Osteocyte (in vitro differentiated cells): ENCODE results near the gene ZDBF2. TPM values are rescaled to one million over a fixed set of nuclear protein-coding genes. Genes with fewer than 3 reads are reported as not detected.
A peak's percentile ranks its signal among the peaks of the same experiment; 100 is the strongest.

Source experiments
- DNase-seq: peaks from one replicate; pipeline ENCODE4 v3.0.0; 2021; ENCODE audit warnings: mixed read lengths; ENCODE audit not compliant: unreplicated experiment; ENCODE audit errors: extremely low spot score
- H3K27ac Mint-ChIP-seq: one replicate; pipeline ENCODE4 v1.8.0; 2021; ENCODE audit warnings: mild to moderate bottlenecking, mixed read lengths; ENCODE audit not compliant: unreplicated experiment
- H3K27me3 Mint-ChIP-seq: one replicate; pipeline ENCODE4 v1.8.0; 2021; ENCODE audit warnings: mixed read lengths; ENCODE audit not compliant: unreplicated experiment
- H3K36me3 Mint-ChIP-seq: one replicate; pipeline ENCODE4 v1.8.0; 2021; ENCODE audit warnings: mixed read lengths; ENCODE audit not compliant: unreplicated experiment
- H3K4me1 Mint-ChIP-seq: one replicate; pipeline ENCODE4 v1.8.0; 2021; ENCODE audit warnings: mixed read lengths; ENCODE audit not compliant: unreplicated experiment
- H3K4me3 Mint-ChIP-seq: one replicate; pipeline ENCODE4 v1.8.0; 2021; ENCODE audit warnings: mild to moderate bottlenecking, moderate library complexity, mixed read lengths; ENCODE audit not compliant: unreplicated experiment
- H3K9me3 Mint-ChIP-seq: one replicate; pipeline ENCODE4 v1.8.0; 2021; ENCODE audit warnings: mixed read lengths; ENCODE audit not compliant: unreplicated experiment
- total RNA-seq: library from RNA; stranded (reverse); gene quantifications from 2 replicates; pipeline ENCODE4 v1.2.1, GENCODE V29; 2021
- TF ChIP-seq, protein P1 (sequence below): fragments of 200-600 bp; sonication (generic); IDR thresholded peaks from 2 replicates; pipeline ENCODE4 v1.5.0; 2021; ENCODE audit warnings: antibody characterized with exemption, mild to moderate bottlenecking, moderate library complexity

ZDBF2 gene
- total RNA-seq, 1 donor from 2014 or later = 28.8 TPM

DNA sequence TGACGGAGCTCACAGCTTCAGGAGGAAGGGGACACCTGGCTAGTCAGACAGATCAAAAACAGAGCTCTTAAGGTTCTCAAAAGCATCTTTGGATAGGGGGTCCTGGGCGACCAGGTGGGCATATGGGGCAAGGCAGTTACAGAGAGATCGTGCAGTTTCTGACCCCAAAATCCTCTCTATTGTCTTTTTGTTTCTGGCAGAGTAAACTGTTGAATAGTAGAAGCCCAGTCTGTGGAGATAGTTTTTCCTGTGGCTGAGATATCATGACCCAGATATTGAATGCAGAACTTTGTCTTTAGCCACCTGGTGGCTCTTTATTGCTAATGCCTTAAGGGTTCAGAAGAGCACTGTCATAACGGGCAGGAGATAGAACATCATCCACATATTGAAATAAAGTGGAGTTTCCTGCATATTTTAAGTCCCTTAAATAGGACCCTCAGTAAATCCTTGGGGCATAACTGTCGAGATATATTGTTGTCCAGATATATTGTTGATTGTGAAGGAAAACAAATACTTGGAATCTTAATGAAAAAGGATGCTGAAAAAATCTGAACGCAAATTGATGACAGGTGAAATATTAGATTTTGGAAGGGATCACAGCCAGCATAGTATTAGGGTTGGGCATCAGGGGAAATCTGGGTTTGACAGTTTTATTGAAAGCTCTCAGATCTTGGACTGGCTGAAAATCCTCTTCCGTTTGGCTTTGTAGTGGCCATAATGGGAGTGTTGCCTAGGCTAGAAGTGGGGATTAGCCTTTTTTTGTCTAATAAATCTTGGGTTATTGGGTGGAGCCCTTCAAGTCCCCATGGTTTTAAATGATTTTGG lies 14.1 kb upstream of the ZDBF2 start:
- TF ChIP-seq, protein P1, sequence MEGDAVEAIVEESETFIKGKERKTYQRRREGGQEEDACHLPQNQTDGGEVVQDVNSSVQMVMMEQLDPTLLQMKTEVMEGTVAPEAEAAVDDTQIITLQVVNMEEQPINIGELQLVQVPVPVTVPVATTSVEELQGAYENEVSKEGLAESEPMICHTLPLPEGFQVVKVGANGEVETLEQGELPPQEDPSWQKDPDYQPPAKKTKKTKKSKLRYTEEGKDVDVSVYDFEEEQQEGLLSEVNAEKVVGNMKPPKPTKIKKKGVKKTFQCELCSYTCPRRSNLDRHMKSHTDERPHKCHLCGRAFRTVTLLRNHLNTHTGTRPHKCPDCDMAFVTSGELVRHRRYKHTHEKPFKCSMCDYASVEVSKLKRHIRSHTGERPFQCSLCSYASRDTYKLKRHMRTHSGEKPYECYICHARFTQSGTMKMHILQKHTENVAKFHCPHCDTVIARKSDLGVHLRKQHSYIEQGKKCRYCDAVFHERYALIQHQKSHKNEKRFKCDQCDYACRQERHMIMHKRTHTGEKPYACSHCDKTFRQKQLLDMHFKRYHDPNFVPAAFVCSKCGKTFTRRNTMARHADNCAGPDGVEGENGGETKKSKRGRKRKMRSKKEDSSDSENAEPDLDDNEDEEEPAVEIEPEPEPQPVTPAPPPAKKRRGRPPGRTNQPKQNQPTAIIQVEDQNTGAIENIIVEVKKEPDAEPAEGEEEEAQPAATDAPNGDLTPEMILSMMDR = peak; percentile 66
- H3K4me3 Mint-ChIP-seq = peak overlapping the region; percentile 60
- H3K36me3 Mint-ChIP-seq = no peaks in the 10 kb centered on the region
- peaks cover 10% of the 10 kb centered on the region for H3K4me1 Mint-ChIP-seq
- H3K27ac Mint-ChIP-seq = no peak overlapping the region
- H3K27me3 Mint-ChIP-seq = peaks cover 40% of the 10 kb centered on the region
- no peak for DNase-seq
- no peaks in the 10 kb centered on the region for H3K9me3 Mint-ChIP-seq

DNA sequence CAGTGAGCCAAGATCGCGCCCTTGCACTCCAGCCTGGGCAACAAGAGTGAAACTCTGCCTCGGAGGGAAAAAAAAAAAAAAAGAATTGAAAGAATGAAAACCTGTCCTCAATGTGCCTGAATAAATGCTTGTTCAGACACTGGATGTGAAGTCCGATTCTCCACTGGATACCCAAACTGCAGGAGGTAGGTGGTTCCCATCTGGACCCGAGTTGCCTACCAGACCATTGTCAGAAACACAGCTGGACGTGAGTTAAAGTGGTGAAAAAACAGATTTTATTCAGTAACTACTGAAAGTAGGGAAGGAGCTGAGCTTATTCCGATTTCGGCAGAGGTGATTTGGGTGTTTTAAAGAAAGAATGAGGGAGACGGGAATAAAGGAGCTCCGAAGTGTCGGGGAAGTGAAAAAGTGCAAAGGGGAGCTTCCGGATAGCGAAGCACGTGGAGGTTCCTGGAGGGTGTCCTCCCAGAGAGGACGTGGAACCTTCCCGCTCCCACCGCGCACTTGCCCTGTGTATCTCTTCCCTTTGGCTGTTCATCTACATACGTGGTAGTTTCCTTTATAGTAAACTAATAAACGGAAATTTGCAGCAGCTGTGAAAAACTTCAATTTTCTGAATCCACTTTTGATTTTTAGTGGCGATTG lies 10.4 kb upstream of the ZDBF2 start:
- DNase-seq = no peak
- peaks cover 10% of the 10 kb centered on the region for H3K4me1 Mint-ChIP-seq
- H3K36me3 Mint-ChIP-seq = no peaks in the 10 kb centered on the region
- no peak overlapping the region for H3K4me3 Mint-ChIP-seq
- no peaks in the 10 kb centered on the region for H3K9me3 Mint-ChIP-seq
- TF ChIP-seq, protein P1 = no peak
- peaks cover 55% of the 10 kb centered on the region for H3K27me3 Mint-ChIP-seq
- H3K27ac Mint-ChIP-seq = no peak overlapping the region

DNA sequence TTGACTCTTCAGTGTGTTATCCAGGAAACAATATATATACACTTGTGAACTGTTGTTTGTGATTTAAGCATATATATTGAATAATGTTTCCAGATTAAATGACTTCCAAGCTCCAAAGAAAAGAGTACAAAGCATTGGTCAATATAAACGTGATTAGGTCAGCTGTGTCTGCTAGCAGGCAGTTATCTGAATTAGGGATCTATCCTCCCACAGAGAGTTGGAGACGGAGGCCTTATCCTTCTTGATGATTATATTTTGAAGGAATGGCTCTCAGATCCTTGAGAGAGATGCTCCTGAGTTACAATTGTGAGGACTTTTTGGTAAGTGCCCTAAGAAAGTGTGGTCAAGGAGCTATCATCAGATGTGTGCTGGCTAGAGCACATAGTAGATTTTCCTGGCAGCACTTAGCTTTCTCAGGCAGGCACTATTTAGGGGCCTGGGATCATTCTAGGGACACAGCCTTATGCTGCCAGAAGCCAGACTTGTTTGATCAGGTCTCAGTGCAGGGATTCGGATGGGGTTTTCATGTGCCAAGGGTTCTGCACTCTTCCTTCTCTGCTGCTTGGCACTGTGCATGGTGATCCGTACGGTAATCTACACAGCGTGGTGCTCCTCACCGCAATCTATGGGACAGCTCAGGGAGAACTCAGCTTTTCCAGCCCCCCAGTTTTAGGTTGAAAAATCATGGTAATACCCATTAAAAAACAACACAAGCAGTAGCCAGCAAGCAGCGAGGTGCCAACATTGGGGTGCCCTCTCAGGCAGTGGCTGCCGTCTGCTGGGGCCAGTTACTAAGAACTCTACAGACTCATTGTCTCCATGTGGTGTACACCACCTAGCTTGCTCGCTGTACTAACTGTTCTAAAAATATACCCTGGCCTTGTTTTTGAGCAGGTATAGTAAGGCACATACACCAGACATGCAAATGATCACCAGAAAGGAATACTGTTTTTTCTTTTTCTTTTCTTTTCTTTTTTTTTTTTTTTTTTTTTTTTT lies 8.0 kb upstream of the ZDBF2 start:
- H3K27ac Mint-ChIP-seq = no peak overlapping the region
- no peaks in the 10 kb centered on the region for H3K4me1 Mint-ChIP-seq
- H3K27me3 Mint-ChIP-seq = peaks cover 58% of the 10 kb centered on the region
- no peaks in the 10 kb centered on the region for H3K36me3 Mint-ChIP-seq
- TF ChIP-seq, protein P1 = no peak
- H3K9me3 Mint-ChIP-seq = no peaks in the 10 kb centered on the region
- DNase-seq = no peak
- no peak overlapping the region for H3K4me3 Mint-ChIP-seq

DNA sequence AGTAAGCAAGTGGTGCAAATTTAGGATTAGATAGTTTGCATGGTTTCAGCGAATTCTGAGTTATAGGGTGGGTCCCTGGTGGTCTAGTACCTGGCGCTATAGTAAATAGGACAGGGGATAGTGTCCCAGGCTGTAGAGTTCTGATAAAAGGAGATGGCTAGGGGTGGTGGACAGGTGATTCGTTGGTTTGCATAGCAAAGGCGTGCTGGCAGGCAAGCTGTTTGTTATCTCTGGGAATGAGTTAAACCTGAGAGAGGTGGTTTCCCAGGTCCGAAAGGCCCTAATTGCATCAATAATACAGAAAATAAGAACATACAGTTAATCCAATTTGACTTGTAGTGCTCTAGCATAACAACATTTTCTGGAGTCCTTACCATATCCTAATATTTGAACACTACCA lies 6.9 kb upstream of the ZDBF2 start:
- no peaks in the 10 kb centered on the region for H3K4me1 Mint-ChIP-seq
- no peak overlapping the region for H3K27ac Mint-ChIP-seq
- no peaks in the 10 kb centered on the region for H3K36me3 Mint-ChIP-seq
- no peak for DNase-seq
- TF ChIP-seq, protein P1 = no peak
- no peaks in the 10 kb centered on the region for H3K9me3 Mint-ChIP-seq
- H3K4me3 Mint-ChIP-seq = no peak overlapping the region
- peaks cover 62% of the 10 kb centered on the region for H3K27me3 Mint-ChIP-seq
